Neural cell (in vitro differentiated cells): ENCODE data around the gene HNRNPF. TPM values are rescaled to one million over a fixed set of nuclear protein-coding genes. Genes with fewer than 3 reads are reported as not detected.

Experiments
- H2AFZ ChIP-seq: fragments of 200-600, 300-800 bp; sonication (generic), shearing (Covaris generic); 2 replicates; pipeline ENCODE4 v1.6.0; 2014; ENCODE audit warnings: low read depth, mild to moderate bottlenecking, antibody characterized with exemption, low read length, moderate library complexity
- H3F3A ChIP-seq: fragments of 200-600 bp; shearing (Covaris generic); 2 replicates; pipeline ENCODE4 v1.6.1; 2016; ENCODE audit warnings: mild to moderate bottlenecking, moderate library complexity, mixed read lengths, antibody characterized with exemption, low read length; ENCODE audit not compliant: insufficient read depth, poor library complexity, severe bottlenecking
- H3K27ac ChIP-seq: fragments of 200-600, 300-800 bp; sonication (generic), shearing (Covaris generic); 2 replicates; pipeline ENCODE4 v1.5.1; 2014; ENCODE audit warnings: mild to moderate bottlenecking, low read length, moderate library complexity
- H3K27me3 ChIP-seq: fragments of 300-800, 200-600 bp; sonication (generic), shearing (Covaris generic); 2 replicates; pipeline ENCODE4 v1.6.0; 2014; ENCODE audit warnings: mild to moderate bottlenecking, low read depth, low read length, moderate library complexity; ENCODE audit not compliant: insufficient read depth
- H3K36me3 ChIP-seq: fragments of 300-800, 200-600 bp; sonication (generic), shearing (Covaris generic); 2 replicates; pipeline ENCODE4 v1.5.1; 2014; ENCODE audit warnings: mild to moderate bottlenecking, antibody characterized with exemption, low read length, moderate library complexity; ENCODE audit not compliant: insufficient read depth
- H3K4me2 ChIP-seq: fragments of 300-800, 200-600 bp; sonication (generic), shearing (Covaris generic); 2 replicates; pipeline ENCODE4 v1.6.0; 2014; ENCODE audit warnings: mild to moderate bottlenecking, low read length
- H3K4me3 ChIP-seq: fragments of 300-800, 200-600 bp; sonication (generic), shearing (Covaris generic); 2 replicates; pipeline ENCODE4 v1.5.1; 2014; ENCODE audit warnings: mild to moderate bottlenecking, low read length, moderate library complexity
- H3K79me2 ChIP-seq: fragments of 200-600 bp; shearing (Covaris generic); replicated peaks from 2 replicates; pipeline ENCODE4 v1.6.0; 2014; ENCODE audit warnings: mild to moderate bottlenecking, low read length, moderate library complexity; ENCODE audit not compliant: insufficient read depth
- H3K9ac ChIP-seq: fragments of 300-800, 200-600 bp; sonication (generic), shearing (Covaris generic); 2 replicates; pipeline ENCODE4 v1.6.1; 2016; ENCODE audit warnings: mild to moderate bottlenecking, low read length, mixed read lengths
- H3K9me2 ChIP-seq: fragments of 200-600 bp; shearing (Covaris generic); 2 replicates; pipeline ENCODE4 v1.6.1; 2016; ENCODE audit warnings: mild to moderate bottlenecking, low read length, mixed read lengths; ENCODE audit not compliant: insufficient read depth
- H3K9me3 ChIP-seq: fragments of 200-600, 300-800 bp; sonication (generic), shearing (Covaris generic); 2 replicates; pipeline ENCODE4 v1.6.1; 2016; ENCODE audit warnings: mild to moderate bottlenecking, mixed run types, low read length, moderate library complexity, mixed read lengths
- H4K20me1 ChIP-seq: fragments of 200-600 bp; shearing (Covaris generic); 2 replicates; pipeline ENCODE4 v1.6.1; 2016; ENCODE audit warnings: mild to moderate bottlenecking, mixed run types; ENCODE audit not compliant: insufficient read depth
- CTCF ChIP-seq: fragments of 450-650 bp; IDR thresholded peaks from 2 replicates; pipeline ENCODE4 v1.5.1; 2014; ENCODE audit warnings: antibody characterized with exemption, mild to moderate bottlenecking, moderate library complexity; ENCODE audit not compliant: poor library complexity, severe bottlenecking
- EP300 ChIP-seq: fragments of 450-650 bp; conservative IDR thresholded peaks from 2 replicates; pipeline ENCODE4 v1.6.1; 2014; ENCODE audit warnings: antibody characterized with exemption, mild to moderate bottlenecking, moderate library complexity; ENCODE audit not compliant: poor library complexity, severe bottlenecking
- EZH2 ChIP-seq: fragments of 200-600, 300-800 bp; shearing (Covaris generic), sonication (generic); IDR thresholded peaks from 2 replicates; pipeline ENCODE4 v1.6.1; 2014; ENCODE audit warnings: antibody characterized with exemption, low read length, borderline replicate concordance, mild to moderate bottlenecking; ENCODE audit not compliant: insufficient read depth, poor library complexity, severe bottlenecking
- MXI1 ChIP-seq: fragments of 450-650 bp; conservative IDR thresholded peaks from 2 replicates; pipeline ENCODE4 v1.6.1; 2014; ENCODE audit warnings: antibody characterized with exemption, mild to moderate bottlenecking; ENCODE audit not compliant: poor library complexity, severe bottlenecking
- POLR2AphosphoS5 ChIP-seq: IDR thresholded peaks from 2 replicates; pipeline ENCODE4 v1.6.1; 2012
- RAD21 ChIP-seq: fragments of 450-650 bp; conservative IDR thresholded peaks from 2 replicates; pipeline ENCODE4 v1.6.1; 2014; ENCODE audit warnings: antibody characterized with exemption, mild to moderate bottlenecking, moderate library complexity
- REST ChIP-seq: IDR thresholded peaks from 2 replicates; pipeline ENCODE4 v1.6.1; 2012; ENCODE audit warnings: borderline replicate concordance
- SMC3 ChIP-seq: fragments of 450-650 bp; conservative IDR thresholded peaks from 2 replicates; pipeline ENCODE4 v1.6.1; 2014; ENCODE audit warnings: antibody characterized with exemption, mild to moderate bottlenecking, moderate library complexity; ENCODE audit not compliant: poor library complexity
- TAF1 ChIP-seq: IDR thresholded peaks from 2 replicates; pipeline ENCODE4 v1.6.1; 2012; ENCODE audit warnings: low read depth
- polyA plus RNA-seq: library from polyadenylated mRNA; depleted of rRNA; stranded (reverse); fragments of >200 nt; gene quantifications from 2 replicates; pipeline ENCODE4 v1.2.3, GENCODE V29; 2014

The HNRNPF gene
- polyA plus RNA-seq, 1 donor from 2014 or later: 65.0 TPM

GRCh38 chr10:43392748-43393147 lies 16.2 kb downstream of the HNRNPF start:
- Histone ChIP-seq H4K20me1 (no peaks in the 10 kb centered on the region), H3K79me2 (peaks cover 10% of the 10 kb centered on the region), H3K9me3 (no peaks in the 10 kb centered on the region), H3K4me3 (no peak overlapping the region), H2AFZ (no peak overlapping the region), H3K4me2 (no peak overlapping the region), H3K36me3 (no peaks in the 10 kb centered on the region), H3K27ac (no peak overlapping the region), H3K9ac (no peak overlapping the region), H3K9me2 (no peaks in the 10 kb centered on the region), H3F3A (no peaks in the 10 kb centered on the region), H3K27me3 (no peaks in the 10 kb centered on the region)
- TF ChIP-seq TAF1 (no peak), REST (no peak), EP300 (no peak), EZH2 (no peak), SMC3 (no peak), MXI1 (no peak)

GRCh38 chr10:43391496-43391895 lies 17.5 kb downstream of the HNRNPF start:
- Histone ChIP-seq H3K27ac (no peak overlapping the region), H3K9me2 (no peaks in the 10 kb centered on the region), H3K36me3 (no peaks in the 10 kb centered on the region), H3K9me3 (no peaks in the 10 kb centered on the region), H3K4me2 (no peak overlapping the region), H3K9ac (no peak overlapping the region), H3K4me3 (no peak overlapping the region), H3F3A (no peaks in the 10 kb centered on the region), H3K27me3 (no peaks in the 10 kb centered on the region), H4K20me1 (no peaks in the 10 kb centered on the region), H3K79me2 (peaks cover 10% of the 10 kb centered on the region), H2AFZ (no peak overlapping the region)
- TF ChIP-seq POLR2AphosphoS5: no peak
- TF ChIP-seq EZH2: no peak
- TF ChIP-seq EP300: no peak
- no peak for TF ChIP-seq CTCF
- no peak for TF ChIP-seq TAF1
- TF ChIP-seq MXI1: no peak
- no peak for TF ChIP-seq RAD21
- TF ChIP-seq SMC3: no peak
- TF ChIP-seq REST: no peak
